ENCODE results near the gene HHLA2.

DNA sequence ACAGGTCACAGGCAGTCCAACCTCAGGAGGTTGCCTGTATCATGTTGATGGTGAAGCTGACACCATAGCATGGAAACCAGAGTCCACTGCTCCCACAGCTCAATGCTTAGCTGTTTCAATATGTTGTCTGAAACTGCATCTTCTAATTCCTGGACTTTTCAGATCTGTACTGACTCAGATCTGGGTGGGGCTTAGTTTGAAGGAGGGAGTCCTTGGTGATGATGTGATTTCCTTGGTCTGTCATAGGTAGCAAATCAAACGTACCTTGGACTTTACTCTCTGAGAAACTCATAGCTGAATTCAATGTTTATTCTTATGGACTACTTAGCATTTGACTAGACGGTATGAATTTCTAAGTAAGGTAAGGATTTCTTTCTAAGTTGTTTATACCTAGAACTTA, at the start of gene HHLA2:
- TF ChIP-seq, protein P1, sequence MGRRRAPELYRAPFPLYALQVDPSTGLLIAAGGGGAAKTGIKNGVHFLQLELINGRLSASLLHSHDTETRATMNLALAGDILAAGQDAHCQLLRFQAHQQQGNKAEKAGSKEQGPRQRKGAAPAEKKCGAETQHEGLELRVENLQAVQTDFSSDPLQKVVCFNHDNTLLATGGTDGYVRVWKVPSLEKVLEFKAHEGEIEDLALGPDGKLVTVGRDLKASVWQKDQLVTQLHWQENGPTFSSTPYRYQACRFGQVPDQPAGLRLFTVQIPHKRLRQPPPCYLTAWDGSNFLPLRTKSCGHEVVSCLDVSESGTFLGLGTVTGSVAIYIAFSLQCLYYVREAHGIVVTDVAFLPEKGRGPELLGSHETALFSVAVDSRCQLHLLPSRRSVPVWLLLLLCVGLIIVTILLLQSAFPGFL (CRISPR knock-in tag; IDR thresholded peaks at IDR 0.05; ENCODE audit: borderline replicate concordance), result no peak
- TF ChIP-seq, protein P2, sequence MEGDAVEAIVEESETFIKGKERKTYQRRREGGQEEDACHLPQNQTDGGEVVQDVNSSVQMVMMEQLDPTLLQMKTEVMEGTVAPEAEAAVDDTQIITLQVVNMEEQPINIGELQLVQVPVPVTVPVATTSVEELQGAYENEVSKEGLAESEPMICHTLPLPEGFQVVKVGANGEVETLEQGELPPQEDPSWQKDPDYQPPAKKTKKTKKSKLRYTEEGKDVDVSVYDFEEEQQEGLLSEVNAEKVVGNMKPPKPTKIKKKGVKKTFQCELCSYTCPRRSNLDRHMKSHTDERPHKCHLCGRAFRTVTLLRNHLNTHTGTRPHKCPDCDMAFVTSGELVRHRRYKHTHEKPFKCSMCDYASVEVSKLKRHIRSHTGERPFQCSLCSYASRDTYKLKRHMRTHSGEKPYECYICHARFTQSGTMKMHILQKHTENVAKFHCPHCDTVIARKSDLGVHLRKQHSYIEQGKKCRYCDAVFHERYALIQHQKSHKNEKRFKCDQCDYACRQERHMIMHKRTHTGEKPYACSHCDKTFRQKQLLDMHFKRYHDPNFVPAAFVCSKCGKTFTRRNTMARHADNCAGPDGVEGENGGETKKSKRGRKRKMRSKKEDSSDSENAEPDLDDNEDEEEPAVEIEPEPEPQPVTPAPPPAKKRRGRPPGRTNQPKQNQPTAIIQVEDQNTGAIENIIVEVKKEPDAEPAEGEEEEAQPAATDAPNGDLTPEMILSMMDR (IDR thresholded peaks at IDR 0.05), result no peak
- TF ChIP-seq JAZF1 (CRISPR knock-in tag; IDR thresholded peaks at IDR 0.05) (no peak), ZNF232 (CRISPR knock-in tag; IDR thresholded peaks at IDR 0.05) (no peak), NR2C2 (CRISPR knock-in tag; IDR thresholded peaks at IDR 0.05) (no peak), ZNF138 (CRISPR knock-in tag; conservative IDR thresholded peaks at IDR 0.05) (no peak)
- TF ChIP-seq, protein P3, sequence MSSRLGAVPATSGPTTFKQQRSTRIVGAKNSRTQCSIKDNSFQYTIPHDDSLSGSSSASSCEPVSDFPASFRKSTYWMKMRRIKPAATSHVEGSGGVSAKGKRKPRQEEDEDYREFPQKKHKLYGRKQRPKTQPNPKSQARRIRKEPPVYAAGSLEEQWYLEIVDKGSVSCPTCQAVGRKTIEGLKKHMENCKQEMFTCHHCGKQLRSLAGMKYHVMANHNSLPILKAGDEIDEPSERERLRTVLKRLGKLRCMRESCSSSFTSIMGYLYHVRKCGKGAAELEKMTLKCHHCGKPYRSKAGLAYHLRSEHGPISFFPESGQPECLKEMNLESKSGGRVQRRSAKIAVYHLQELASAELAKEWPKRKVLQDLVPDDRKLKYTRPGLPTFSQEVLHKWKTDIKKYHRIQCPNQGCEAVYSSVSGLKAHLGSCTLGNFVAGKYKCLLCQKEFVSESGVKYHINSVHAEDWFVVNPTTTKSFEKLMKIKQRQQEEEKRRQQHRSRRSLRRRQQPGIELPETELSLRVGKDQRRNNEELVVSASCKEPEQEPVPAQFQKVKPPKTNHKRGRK (CRISPR knock-in tag; IDR thresholded peaks at IDR 0.05; ENCODE audit: borderline replicate concordance), result no peak
- TF ChIP-seq, protein P4, sequence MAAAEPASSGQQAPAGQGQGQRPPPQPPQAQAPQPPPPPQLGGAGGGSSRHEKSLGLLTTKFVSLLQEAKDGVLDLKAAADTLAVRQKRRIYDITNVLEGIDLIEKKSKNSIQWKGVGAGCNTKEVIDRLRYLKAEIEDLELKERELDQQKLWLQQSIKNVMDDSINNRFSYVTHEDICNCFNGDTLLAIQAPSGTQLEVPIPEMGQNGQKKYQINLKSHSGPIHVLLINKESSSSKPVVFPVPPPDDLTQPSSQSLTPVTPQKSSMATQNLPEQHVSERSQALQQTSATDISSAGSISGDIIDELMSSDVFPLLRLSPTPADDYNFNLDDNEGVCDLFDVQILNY (CRISPR knock-in tag; IDR thresholded peaks at IDR 0.05), result no peak
- TF ChIP-seq, protein P5, sequence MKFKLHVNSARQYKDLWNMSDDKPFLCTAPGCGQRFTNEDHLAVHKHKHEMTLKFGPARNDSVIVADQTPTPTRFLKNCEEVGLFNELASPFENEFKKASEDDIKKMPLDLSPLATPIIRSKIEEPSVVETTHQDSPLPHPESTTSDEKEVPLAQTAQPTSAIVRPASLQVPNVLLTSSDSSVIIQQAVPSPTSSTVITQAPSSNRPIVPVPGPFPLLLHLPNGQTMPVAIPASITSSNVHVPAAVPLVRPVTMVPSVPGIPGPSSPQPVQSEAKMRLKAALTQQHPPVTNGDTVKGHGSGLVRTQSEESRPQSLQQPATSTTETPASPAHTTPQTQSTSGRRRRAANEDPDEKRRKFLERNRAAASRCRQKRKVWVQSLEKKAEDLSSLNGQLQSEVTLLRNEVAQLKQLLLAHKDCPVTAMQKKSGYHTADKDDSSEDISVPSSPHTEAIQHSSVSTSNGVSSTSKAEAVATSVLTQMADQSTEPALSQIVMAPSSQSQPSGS (CRISPR knock-in tag; IDR thresholded peaks at IDR 0.05; ENCODE audit: borderline replicate concordance, low read depth), result no peak

All from WTC11 (cell line).